Glutamatergic neuron (in vitro differentiated cells): ENCODE measurements around the gene GSTK1. TPM values are rescaled to one million over a fixed set of nuclear protein-coding genes. Genes with fewer than 3 reads are reported as not detected.

Source experiments
- DNase-seq: peaks from one replicate; pipeline ENCODE4 v3.0.0; 2022
- H3K27ac Mint-ChIP-seq: one replicate; pipeline ENCODE4 v1.8.0; 2020; ENCODE audit warnings: mild to moderate bottlenecking, mixed read lengths, inconsistent platforms; ENCODE audit not compliant: unreplicated experiment
- H3K27me3 Mint-ChIP-seq: one replicate; pipeline ENCODE4 v1.8.0; 2020; ENCODE audit warnings: mild to moderate bottlenecking, moderate library complexity, mixed read lengths, inconsistent platforms; ENCODE audit not compliant: unreplicated experiment
- H3K36me3 Mint-ChIP-seq: one replicate; pipeline ENCODE4 v1.8.0; 2020; ENCODE audit warnings: mild to moderate bottlenecking, mixed read lengths, inconsistent platforms; ENCODE audit not compliant: unreplicated experiment
- H3K4me1 Mint-ChIP-seq: one replicate; pipeline ENCODE4 v1.8.0; 2020; ENCODE audit warnings: mild to moderate bottlenecking, low read depth, mixed read lengths, inconsistent platforms; ENCODE audit not compliant: unreplicated experiment
- H3K4me3 Mint-ChIP-seq: one replicate; pipeline ENCODE4 v1.8.0; 2020; ENCODE audit warnings: mild to moderate bottlenecking, mixed read lengths, inconsistent platforms; ENCODE audit not compliant: unreplicated experiment
- H3K9me3 Mint-ChIP-seq: one replicate; pipeline ENCODE4 v1.8.0; 2020; ENCODE audit warnings: mild to moderate bottlenecking, moderate library complexity, mixed read lengths, inconsistent platforms; ENCODE audit not compliant: unreplicated experiment
- total RNA-seq: library from RNA; stranded (reverse); fragmentation: NEBNext Ultra II Directional; extraction: Animal tissue kit (Norgen Biotek cat#: 25700); gene quantifications from one replicate; pipeline ENCODE4 v1.2.1, GENCODE V29; 2021; ENCODE audit not compliant: unreplicated experiment
- TF ChIP-seq, protein P1 (sequence below): fragments of 200-600 bp; sonication (generic); IDR thresholded peaks from one replicate; pipeline ENCODE4 v1.5.0; 2021; ENCODE audit not compliant: partially characterized antibody, unreplicated experiment

The GSTK1 gene
- total RNA-seq, 1 donor from 2014 or later, result 48.6 TPM

DNA sequence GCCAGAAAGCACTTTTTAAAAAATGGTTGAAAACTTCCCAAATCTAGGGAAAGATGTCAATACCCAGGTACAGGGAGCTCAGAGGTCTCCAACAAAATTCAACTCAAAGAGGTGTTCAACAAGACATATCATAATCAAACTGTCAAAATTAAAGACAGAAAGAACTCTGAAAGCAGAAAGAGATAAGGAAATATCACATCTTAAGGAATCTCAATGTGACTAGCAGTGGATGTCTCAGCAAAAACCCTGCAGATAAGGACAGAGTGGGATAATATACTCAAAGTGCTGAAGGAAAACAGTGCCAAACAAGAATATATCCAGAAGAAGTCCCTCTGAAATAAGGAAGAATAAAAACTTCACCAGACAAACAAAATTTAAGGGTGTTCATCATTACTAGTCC is 13.0 kb upstream of the GSTK1 start:
- DNase-seq, result no peak
- H3K27ac Mint-ChIP-seq, result no peak overlapping the region
- TF ChIP-seq, protein P1, sequence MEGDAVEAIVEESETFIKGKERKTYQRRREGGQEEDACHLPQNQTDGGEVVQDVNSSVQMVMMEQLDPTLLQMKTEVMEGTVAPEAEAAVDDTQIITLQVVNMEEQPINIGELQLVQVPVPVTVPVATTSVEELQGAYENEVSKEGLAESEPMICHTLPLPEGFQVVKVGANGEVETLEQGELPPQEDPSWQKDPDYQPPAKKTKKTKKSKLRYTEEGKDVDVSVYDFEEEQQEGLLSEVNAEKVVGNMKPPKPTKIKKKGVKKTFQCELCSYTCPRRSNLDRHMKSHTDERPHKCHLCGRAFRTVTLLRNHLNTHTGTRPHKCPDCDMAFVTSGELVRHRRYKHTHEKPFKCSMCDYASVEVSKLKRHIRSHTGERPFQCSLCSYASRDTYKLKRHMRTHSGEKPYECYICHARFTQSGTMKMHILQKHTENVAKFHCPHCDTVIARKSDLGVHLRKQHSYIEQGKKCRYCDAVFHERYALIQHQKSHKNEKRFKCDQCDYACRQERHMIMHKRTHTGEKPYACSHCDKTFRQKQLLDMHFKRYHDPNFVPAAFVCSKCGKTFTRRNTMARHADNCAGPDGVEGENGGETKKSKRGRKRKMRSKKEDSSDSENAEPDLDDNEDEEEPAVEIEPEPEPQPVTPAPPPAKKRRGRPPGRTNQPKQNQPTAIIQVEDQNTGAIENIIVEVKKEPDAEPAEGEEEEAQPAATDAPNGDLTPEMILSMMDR, result no peak
- H3K36me3 Mint-ChIP-seq, result peaks cover 26% of the 10 kb centered on the region
- H3K27me3 Mint-ChIP-seq, result peaks cover 5% of the 10 kb centered on the region
- no peaks in the 10 kb centered on the region for H3K4me1 Mint-ChIP-seq
- peaks cover 3% of the 10 kb centered on the region for H3K9me3 Mint-ChIP-seq
- H3K4me3 Mint-ChIP-seq, result no peak overlapping the region

- DNase-seq, result no peak
- H3K27me3 Mint-ChIP-seq, result peaks cover 5% of the 10 kb centered on the region
- no peak overlapping the region for H3K27ac Mint-ChIP-seq
- no peak overlapping the region for H3K4me3 Mint-ChIP-seq
- H3K4me1 Mint-ChIP-seq, result no peaks in the 10 kb centered on the region
- H3K36me3 Mint-ChIP-seq, result peaks cover 26% of the 10 kb centered on the region
- TF ChIP-seq, protein P1, result no peak
- peaks cover 3% of the 10 kb centered on the region for H3K9me3 Mint-ChIP-seq
Observed at GRCh38 chr7:143250822-143251221, 12.4 kb upstream of the GSTK1 start.

- H3K9me3 Mint-ChIP-seq, result peaks cover 3% of the 10 kb centered on the region
- H3K4me1 Mint-ChIP-seq, result no peaks in the 10 kb centered on the region
- TF ChIP-seq, protein P1, result no peak
- no peak for DNase-seq
- H3K27ac Mint-ChIP-seq, result no peak overlapping the region
- peaks cover 2% of the 10 kb centered on the region for H3K27me3 Mint-ChIP-seq
- H3K4me3 Mint-ChIP-seq, result no peak overlapping the region
- peaks cover 26% of the 10 kb centered on the region for H3K36me3 Mint-ChIP-seq
Observed at GRCh38 chr7:143252006-143252405, 11.2 kb upstream of the GSTK1 start.

DNA sequence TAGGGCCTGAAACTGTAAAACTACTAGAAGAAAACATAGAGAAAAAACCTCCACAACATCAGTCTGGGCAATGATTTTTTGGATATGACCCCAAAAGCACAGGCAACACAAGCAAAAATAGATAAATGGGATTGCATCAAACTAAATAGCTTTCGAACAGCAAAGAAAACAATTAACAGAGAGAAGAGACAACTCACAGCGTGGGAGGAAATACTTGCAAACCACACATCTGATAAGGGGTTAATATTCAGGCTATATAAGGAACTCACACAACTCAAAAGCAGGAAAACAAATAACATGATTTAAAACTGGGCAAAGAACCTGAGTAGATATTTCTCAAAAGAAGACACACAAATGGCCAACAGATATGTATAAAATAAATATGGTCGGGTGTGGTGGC is 7.7 kb upstream of the GSTK1 start:
- TF ChIP-seq, protein P1, result no peak
- Mint-ChIP-seq H3K9me3 (peaks cover 1% of the 10 kb centered on the region), H3K4me3 (no peak overlapping the region), H3K4me1 (no peaks in the 10 kb centered on the region), H3K27me3 (no peaks in the 10 kb centered on the region), H3K36me3 (peaks cover 16% of the 10 kb centered on the region), H3K27ac (no peak overlapping the region)
- no peak for DNase-seq

GRCh38 chr7:143256325-143256724 is 6.9 kb upstream of the GSTK1 start:
- H3K4me3 Mint-ChIP-seq, result no peak overlapping the region
- peaks cover 16% of the 10 kb centered on the region for H3K36me3 Mint-ChIP-seq
- H3K4me1 Mint-ChIP-seq, result no peaks in the 10 kb centered on the region
- no peak overlapping the region for H3K27ac Mint-ChIP-seq
- no peaks in the 10 kb centered on the region for H3K27me3 Mint-ChIP-seq
- TF ChIP-seq, protein P1, result no peak
- H3K9me3 Mint-ChIP-seq, result peaks cover 1% of the 10 kb centered on the region
- no peak for DNase-seq
